Measurements from ENCODE around the gene RAP1GAP. TPM values are rescaled to one million over a fixed set of nuclear protein-coding genes. Genes with fewer than 3 reads are reported as not detected.
A peak's percentile ranks its signal among the peaks of the same experiment; 100 is the strongest.

The RAP1GAP gene
- total and polyA plus RNA-seq, 2 donors from 2014 or later, result 39.2 to 200 TPM

- H3K27me3 ChIP-seq (ENCODE audit: control insufficient read depth, insufficient read depth, low read length), result no peaks in the 10 kb centered on the region
- H3K4me3 ChIP-seq (ENCODE audit: low read length in 3 of 3), result no peak overlapping the region
- H3K27ac ChIP-seq (ENCODE audit: low read depth in 2 of 2, low read length in 2 of 2), result no peak overlapping the region
- DNase-seq, result no peak
- intact Hi-C loops (cut with DNase I), result no loop called here
- no peak for FAIRE-seq
- TF ChIP-seq CTCF (IDR thresholded peaks at IDR 0.05; ENCODE audit: borderline replicate concordance, extremely low read depth, insufficient read depth), result no peak
- peak overlapping the region in 1 of 3 donors; percentile 21 for H3K9ac ChIP-seq (ENCODE audit: low read length in 3 of 3)
- no peaks in the 10 kb centered on the region for H3K9me3 ChIP-seq (ENCODE audit: control insufficient read depth in 2 of 3, insufficient read depth in 1 of 3, low read length in 3 of 3)
- peaks cover 0 to 2% (median 0%) of the 10 kb centered on the region in 3 donors for H3K36me3 ChIP-seq (ENCODE audit: control insufficient read depth in 2 of 3, insufficient read depth in 3 of 3, low read length in 3 of 3)
- peaks cover 0 to 33% (median 18%) of the 10 kb centered on the region in 3 donors for H3K4me1 ChIP-seq (ENCODE audit: control insufficient read depth in 2 of 3, insufficient read depth in 2 of 3, low read depth in 1 of 3, low read length in 3 of 3)
These were observed 24.8 kb downstream of the RAP1GAP start for GRCh38 chr1:21644348-21644747.

- no peak for DNase-seq
- H3K4me1 ChIP-seq (ENCODE audit: control insufficient read depth in 2 of 3, insufficient read depth in 2 of 3, low read depth in 1 of 3, low read length in 3 of 3), result peaks cover 0 to 40% (median 25%) of the 10 kb centered on the region in 3 donors
- H3K9me3 ChIP-seq (ENCODE audit: control insufficient read depth in 2 of 3, insufficient read depth in 1 of 3, low read length in 3 of 3), result no peaks in the 10 kb centered on the region
- FAIRE-seq, result no peak
- H3K27me3 ChIP-seq (ENCODE audit: control insufficient read depth, insufficient read depth, low read length), result no peaks in the 10 kb centered on the region
- intact Hi-C loops (cut with DNase I), result no loop called here
- H3K27ac ChIP-seq (ENCODE audit: low read depth in 2 of 2, low read length in 2 of 2), result no peak overlapping the region
- TF ChIP-seq CTCF (IDR thresholded peaks at IDR 0.05; ENCODE audit: borderline replicate concordance, extremely low read depth, insufficient read depth), result no peak
- peak overlapping the region in 1 of 3 donors; percentile 21 for H3K9ac ChIP-seq (ENCODE audit: low read length in 3 of 3)
- H3K36me3 ChIP-seq (ENCODE audit: control insufficient read depth in 2 of 3, insufficient read depth in 3 of 3, low read length in 3 of 3), result peaks cover 0 to 2% (median 0%) of the 10 kb centered on the region in 3 donors
- no peak overlapping the region for H3K4me3 ChIP-seq (ENCODE audit: low read length in 3 of 3)
These were observed 25.5 kb downstream of the RAP1GAP start for GRCh38 chr1:21643624-21644023.

GRCh38 chr1:21641967-21642739 lies 27.0 kb downstream of the RAP1GAP start:
- H3K4me3 ChIP-seq (ENCODE audit: low read length in 3 of 3), result peak overlapping the region in 1 of 3 donors; percentile 22
- DNase-seq, result no peak
- no peak for TF ChIP-seq CTCF (IDR thresholded peaks at IDR 0.05; ENCODE audit: borderline replicate concordance, extremely low read depth, insufficient read depth)
- no peak for FAIRE-seq
- intact Hi-C loops (cut with DNase I), result no loop called here
- peak overlapping the region in 1 of 3 donors; percentile 68 for H3K9ac ChIP-seq (ENCODE audit: low read length in 3 of 3)
- H3K4me1 ChIP-seq (ENCODE audit: control insufficient read depth in 2 of 3, insufficient read depth in 2 of 3, low read depth in 1 of 3, low read length in 3 of 3), result peaks cover 0 to 36% (median 29%) of the 10 kb centered on the region in 3 donors
- no peaks in the 10 kb centered on the region for H3K27me3 ChIP-seq (ENCODE audit: control insufficient read depth, insufficient read depth, low read length)
- no peaks in the 10 kb centered on the region for H3K36me3 ChIP-seq (ENCODE audit: control insufficient read depth in 2 of 3, insufficient read depth in 3 of 3, low read length in 3 of 3)
- H3K9me3 ChIP-seq (ENCODE audit: control insufficient read depth in 2 of 3, insufficient read depth in 1 of 3, low read length in 3 of 3), result no peaks in the 10 kb centered on the region
- peak overlapping the region; percentile 71 to 92 for H3K27ac ChIP-seq (ENCODE audit: low read depth in 2 of 2, low read length in 2 of 2)
